HL-60/S4 treated with retinoic acid at 250 ng/mL for 4 days and 3 days (cell line): ENCODE measurements around the gene LIMS2.

Experiments
- in situ Hi-C: fragments of 300-500 bp; cut with MboI; formaldehyde crosslinking; loops from 2 replicates; pipeline ENCODE4 v1.7.0; 2022; ENCODE audit warnings: low sequenced_read_pairs

Gene LIMS2

GRCh38 chr2:127659408-127660290 is 15.7 kb downstream of the LIMS2 start:
- in situ Hi-C loops = no loop called here

GRCh38 chr2:127658641-127659407 is 16.5 kb downstream of the LIMS2 start:
- in situ Hi-C loops = no loop called here

DNA sequence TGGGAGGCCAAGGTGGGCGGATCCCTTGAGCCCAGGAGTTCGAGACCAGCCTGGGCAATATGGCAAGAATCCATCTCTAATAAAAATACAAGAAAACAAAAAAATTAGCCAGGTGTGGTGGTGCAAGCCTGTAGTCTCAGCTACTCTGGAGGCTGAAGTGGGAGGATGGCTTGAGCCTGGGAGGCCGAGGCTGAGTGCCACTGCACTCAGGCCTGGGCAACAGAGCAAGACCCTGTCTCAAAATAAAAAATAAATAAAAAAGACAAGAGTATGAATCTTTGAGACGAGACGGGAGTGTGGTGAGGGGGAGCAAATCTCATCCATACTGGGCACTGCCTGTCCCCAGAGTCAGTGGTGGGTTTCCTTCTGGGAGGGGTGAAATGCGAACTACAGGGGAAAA is 17.2 kb downstream of the LIMS2 start:
- in situ Hi-C loops = no loop called here

GRCh38 chr2:127657232-127657595 is 18.1 kb downstream of the LIMS2 start:
- in situ Hi-C loops = no loop called here

DNA sequence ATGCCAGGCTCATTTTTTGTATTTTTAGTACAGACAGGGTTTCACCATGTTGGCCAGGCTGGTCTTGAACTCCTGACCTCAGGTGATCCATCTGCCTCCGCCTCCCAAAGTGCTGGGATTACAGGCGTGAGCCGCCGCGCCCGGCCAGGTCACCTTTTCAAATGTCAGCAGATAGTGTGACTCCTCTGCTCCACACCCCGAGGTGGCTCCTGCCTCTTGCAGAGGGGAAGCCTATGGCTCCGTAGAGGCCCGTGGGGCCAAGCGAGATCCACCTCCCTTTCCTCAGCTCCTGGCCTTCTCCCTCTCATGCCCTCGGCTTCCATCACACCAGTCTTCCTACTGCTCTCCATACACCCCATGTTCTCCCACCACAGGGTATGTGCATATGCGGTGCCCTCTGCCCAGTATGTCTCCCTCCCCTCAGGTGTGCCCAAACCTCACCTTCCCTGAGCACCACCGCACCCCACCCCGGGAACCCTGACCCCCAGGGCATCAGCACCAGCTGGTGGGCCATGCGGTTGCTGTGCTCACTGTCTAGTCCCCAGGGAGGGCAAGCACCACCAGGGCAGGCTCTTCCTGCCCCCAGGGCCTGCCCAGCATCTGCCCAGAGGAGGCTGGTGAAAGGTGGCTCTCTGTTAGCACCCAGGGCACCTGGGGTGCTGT is 18.6 kb downstream of the LIMS2 start:
- in situ Hi-C loops = no loop called here

- in situ Hi-C loops = no loop called here
Observed at GRCh38 chr2:127655209-127656073, 19.9 kb downstream of the LIMS2 start.

- in situ Hi-C loops = no loop called here
Observed at GRCh38 chr2:127654838-127655175, 20.5 kb downstream of the LIMS2 start.

GRCh38 chr2:127654084-127654837 is 21.1 kb downstream of the LIMS2 start:
- in situ Hi-C loops = no loop called here

DNA sequence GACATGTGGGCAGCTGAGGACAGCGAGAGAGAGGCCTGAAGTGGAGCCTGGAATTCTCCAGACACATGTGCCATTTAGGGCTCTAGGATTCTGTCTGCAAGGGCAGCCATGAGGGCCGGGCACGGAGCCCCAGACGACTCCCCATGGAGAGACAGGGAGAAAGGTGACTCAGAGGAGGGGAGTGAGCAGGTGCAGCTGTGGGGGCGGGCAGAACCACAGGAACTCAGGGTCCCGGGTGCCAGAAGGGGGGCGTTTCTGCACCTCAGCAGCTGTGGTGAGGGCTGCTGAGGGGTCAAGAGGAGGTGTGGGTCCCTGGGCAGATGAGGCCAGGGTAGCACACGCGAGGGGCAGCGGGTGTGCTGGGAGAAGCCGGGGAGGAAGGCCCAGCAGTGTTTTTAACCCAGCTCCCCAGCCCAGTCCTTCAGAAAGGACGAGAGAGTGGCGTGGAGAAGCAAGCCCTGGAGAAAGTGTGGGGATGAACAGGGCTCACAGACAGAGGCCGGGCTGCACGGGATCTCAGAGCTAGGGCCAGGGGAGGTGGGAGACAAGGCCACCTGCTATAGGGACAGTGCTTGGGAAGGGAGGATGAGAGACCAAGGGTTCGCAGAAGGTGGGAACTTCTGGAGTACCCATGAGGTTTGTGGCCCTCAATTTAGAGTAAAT is 21.8 kb downstream of the LIMS2 start:
- in situ Hi-C loops = no loop called here

- in situ Hi-C loops = no loop called here
Observed at GRCh38 chr2:127652786-127653357, 22.5 kb downstream of the LIMS2 start.

DNA sequence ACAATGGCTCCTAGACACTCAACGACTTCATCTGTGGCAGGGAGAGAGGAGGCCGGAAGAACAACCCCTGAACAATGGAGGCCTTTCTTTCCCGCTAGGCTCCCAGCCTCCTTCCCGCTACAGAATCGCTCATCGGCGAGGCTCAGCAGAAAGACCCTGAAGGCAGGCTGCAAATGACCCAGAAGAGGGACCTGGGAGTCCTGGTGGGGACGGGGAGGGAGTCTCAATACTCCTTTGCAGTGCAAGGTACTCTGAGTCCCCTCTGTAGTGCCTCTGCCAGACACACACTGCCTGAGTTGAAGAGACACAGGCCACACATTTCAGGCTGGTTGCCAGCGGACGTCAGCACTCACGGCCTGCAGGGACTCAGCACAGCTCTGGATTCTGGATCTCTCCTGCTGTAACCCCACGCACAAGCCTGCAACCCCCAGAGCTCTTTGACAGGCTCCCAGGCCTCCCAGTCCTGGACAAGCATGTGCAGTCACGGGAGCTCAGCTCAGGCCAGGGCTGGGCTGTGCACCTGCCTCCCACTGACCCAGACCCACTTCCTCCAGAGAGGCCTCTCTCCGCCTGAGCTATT is 23.3 kb downstream of the LIMS2 start:
- in situ Hi-C loops = no loop called here

GRCh38 chr2:127651381-127651809 is 23.9 kb downstream of the LIMS2 start:
- in situ Hi-C loops = no loop called here

DNA sequence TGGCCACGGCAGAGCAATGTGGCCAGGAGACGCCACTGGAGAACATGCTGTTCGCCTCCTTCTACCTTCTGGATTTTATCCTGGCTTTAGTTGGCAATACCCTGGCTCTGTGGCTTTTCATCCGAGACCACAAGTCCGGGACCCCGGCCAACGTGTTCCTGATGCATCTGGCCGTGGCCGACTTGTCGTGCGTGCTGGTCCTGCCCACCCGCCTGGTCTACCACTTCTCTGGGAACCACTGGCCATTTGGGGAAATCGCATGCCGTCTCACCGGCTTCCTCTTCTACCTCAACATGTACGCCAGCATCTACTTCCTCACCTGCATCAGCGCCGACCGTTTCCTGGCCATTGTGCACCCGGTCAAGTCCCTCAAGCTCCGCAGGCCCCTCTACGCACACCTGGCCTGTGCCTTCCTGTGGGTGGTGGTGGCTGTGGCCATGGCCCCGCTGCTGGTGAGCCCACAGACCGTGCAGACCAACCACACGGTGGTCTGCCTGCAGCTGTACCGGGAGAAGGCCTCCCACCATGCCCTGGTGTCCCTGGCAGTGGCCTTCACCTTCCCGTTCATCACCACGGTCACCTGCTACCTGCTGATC is 24.4 kb downstream of the LIMS2 start:
- in situ Hi-C loops = no loop called here

- in situ Hi-C loops = no loop called here
Observed at GRCh38 chr2:127650041-127650784, 25.1 kb downstream of the LIMS2 start.

DNA sequence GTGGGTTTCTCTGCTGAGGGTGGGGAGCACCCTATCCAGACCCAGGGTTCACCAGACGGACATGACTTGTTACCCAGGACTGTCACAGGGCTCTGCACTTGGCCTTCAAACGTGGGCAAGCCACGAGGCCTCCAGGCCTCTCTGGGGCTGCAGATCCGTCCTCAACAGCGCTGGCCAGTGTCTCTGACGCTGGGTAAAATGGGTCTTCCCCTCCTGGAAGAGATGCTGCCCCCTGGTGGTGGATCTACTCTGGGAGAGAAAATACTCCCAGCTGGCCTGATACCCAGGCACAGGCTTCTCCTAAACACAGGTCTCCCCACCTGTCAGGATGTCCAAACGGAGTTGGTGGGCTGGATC is 25.7 kb downstream of the LIMS2 start:
- in situ Hi-C loops = no loop called here

GRCh38 chr2:127649100-127649611 is 26.2 kb downstream of the LIMS2 start:
- in situ Hi-C loops = no loop called here

DNA sequence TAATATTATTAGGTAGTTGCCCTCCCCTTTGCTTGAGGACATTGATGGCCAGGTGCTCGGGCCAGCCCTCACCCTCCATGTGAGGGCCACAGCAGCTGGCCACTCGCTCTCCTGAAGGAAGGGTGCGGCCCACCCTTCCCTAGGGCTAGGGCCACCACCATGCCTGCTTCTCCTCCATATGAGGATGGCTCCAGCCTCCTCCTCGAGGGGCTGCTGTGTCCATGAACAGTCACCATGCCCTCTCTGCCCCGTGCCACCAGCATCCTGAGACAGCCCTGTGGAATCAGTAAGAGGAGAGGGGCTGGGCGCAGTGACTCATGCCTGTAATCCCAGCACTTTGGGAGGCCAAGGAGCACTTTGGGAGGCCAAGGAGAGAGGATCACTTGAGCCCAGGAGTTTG is 27.0 kb downstream of the LIMS2 start:
- in situ Hi-C loops = no loop called here
